NK-92 (cell line): ENCODE measurements around the gene GAK.
A peak's percentile ranks its signal among the peaks of the same experiment; 100 is the strongest.
"Not testable (repeated sequence)": the region's sequence is repeated elsewhere in the genome, so short reads cannot be mapped to it uniquely, and the experiment has no call there.

ENCODE experiments used
- DNase-seq: peaks from one replicate; lab custom pipeline; 2025; ENCODE audit not compliant: unreplicated experiment; lab: John Stamatoyannopoulos, UW

GAK gene

GRCh38 chr4:931960-932712, at the start of gene GAK, which contains the start of gene TMEM175:
TSS of gene GAK (minus strand) at chr4:932316. CDS start at chr4:932187, 129 bp downstream.
TSS of gene TMEM175 (plus strand) at chr4:932460. CDS start at chr4:947740, 15,280 bp downstream.
- DNase-seq = peak; percentile 81

- no peak for DNase-seq
Measured at GRCh38 chr4:978957-979701, 47.0 kb upstream of the GAK start.

- DNase-seq = not testable (repeated sequence)
Measured at GRCh38 chr4:976016-976415, 43.9 kb upstream of the GAK start.

- no peak for DNase-seq
Measured at GRCh38 chr4:974668-975067, 42.6 kb upstream of the GAK start.

- DNase-seq = peak; percentile 19
Measured at GRCh38 chr4:973431-974397, 41.6 kb upstream of the GAK start, which contains the start of gene DGKQ. TSS of gene DGKQ (minus strand) at chr4:973569. CDS start at chr4:973482, 87 bp downstream.

GRCh38 chr4:972651-973424, 40.7 kb upstream of the GAK start:
- DNase-seq = no peak

- no peak for DNase-seq
Measured at GRCh38 chr4:971666-972500, 39.8 kb upstream of the GAK start.

GRCh38 chr4:970854-971520, 38.9 kb upstream of the GAK start:
- no peak for DNase-seq

- DNase-seq = no peak
Measured at GRCh38 chr4:970046-970745, 38.1 kb upstream of the GAK start.

GRCh38 chr4:968621-969394, 36.7 kb upstream of the GAK start:
- DNase-seq = no peak

GRCh38 chr4:968221-968620, 36.1 kb upstream of the GAK start:
- no peak for DNase-seq

- no peak for DNase-seq
Measured at GRCh38 chr4:967113-968104, 35.3 kb upstream of the GAK start.

- no peak for DNase-seq
Measured at GRCh38 chr4:966266-967112, 34.4 kb upstream of the GAK start.

- DNase-seq = no peak
Measured at GRCh38 chr4:965766-966134, 33.6 kb upstream of the GAK start.

GRCh38 chr4:965048-965765, 33.1 kb upstream of the GAK start:
- no peak for DNase-seq
